Measurements from ENCODE around the gene BST2. TPM values are rescaled to one million over a fixed set of nuclear protein-coding genes. Genes with fewer than 3 reads are reported as not detected.

BST2 gene
- total and polyA plus RNA-seq, 9 of the 15 experiments (the other 6 are each of a cell fraction or from before 2014, with no cell fraction given): 11.2 to 232 (median 151) TPM

DNA sequence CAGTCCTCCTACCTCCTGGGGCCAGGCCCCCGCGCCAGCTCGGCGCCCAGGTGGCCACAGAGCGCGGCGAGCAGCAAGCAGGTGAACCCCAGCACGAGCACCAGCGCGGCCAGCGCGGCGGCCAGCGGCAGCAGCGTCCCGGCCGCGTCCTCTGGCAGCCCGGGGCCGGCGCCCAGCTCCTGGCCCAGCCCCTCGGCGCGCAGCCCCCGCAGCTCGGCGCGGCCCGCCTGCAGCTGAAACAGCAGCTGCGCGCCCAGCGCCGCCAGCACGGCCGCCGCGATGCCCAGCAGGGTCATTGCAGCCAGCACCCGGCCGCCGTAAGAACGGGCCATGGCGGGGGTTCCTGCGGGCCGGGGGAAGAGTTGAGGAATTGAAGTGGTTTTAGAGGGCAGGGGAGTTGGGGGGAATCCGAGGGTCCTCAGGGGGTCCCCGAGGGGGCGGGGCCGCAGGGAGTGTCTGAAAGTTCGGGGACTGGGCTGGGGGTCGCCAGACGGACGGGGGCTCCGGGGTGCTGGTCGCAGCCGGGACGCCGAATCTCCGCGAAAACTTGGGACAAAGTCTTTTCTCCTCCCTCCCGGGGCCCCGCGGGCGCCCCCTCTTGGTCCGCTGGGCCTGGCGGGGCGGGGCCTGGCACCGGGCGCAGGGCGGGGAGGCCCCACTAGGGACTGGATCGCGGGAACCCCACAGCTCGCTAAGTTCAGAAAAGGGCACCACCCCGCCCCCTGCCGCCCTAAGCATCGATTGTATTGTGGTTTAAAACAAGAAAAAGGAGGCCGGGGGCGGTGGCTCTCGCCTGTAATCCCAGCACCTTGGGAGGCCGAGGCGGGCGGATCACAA, 42.9 kb upstream of the BST2 start, which contains the start of gene TMEM221 (continued):
- no peak for TF ChIP-seq STAT6 (CRISPR knock-in tag; IDR thresholded peaks at IDR 0.05)
- TF ChIP-seq ZNF12 (CRISPR knock-in tag; IDR thresholded peaks at IDR 0.05): no peak
- TF ChIP-seq POLR3A (IDR thresholded peaks at IDR 0.05; ENCODE audit: borderline replicate concordance, extremely low read depth, insufficient read depth, insufficient read length): no peak
- no peak for TF ChIP-seq BCL6 (CRISPR knock-in tag; IDR thresholded peaks at IDR 0.05)
- TF ChIP-seq ZBTB49 (CRISPR knock-in tag; IDR thresholded peaks at IDR 0.05; ENCODE audit: borderline replicate concordance): no peak
- TF ChIP-seq, protein P1, sequence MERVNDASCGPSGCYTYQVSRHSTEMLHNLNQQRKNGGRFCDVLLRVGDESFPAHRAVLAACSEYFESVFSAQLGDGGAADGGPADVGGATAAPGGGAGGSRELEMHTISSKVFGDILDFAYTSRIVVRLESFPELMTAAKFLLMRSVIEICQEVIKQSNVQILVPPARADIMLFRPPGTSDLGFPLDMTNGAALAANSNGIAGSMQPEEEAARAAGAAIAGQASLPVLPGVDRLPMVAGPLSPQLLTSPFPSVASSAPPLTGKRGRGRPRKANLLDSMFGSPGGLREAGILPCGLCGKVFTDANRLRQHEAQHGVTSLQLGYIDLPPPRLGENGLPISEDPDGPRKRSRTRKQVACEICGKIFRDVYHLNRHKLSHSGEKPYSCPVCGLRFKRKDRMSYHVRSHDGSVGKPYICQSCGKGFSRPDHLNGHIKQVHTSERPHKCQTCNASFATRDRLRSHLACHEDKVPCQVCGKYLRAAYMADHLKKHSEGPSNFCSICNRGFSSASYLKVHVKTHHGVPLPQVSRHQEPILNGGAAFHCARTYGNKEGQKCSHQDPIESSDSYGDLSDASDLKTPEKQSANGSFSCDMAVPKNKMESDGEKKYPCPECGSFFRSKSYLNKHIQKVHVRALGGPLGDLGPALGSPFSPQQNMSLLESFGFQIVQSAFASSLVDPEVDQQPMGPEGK (CRISPR knock-in tag; IDR thresholded peaks at IDR 0.05; ENCODE audit: borderline replicate concordance): no peak
- peak; percentile 53 to 80 (median 69) for TF ChIP-seq CTCF (IDR thresholded peaks at IDR 0.05 in 2 of 3, conservative IDR thresholded peaks at IDR 0.05 in 1 of 3; ENCODE audit: insufficient read depth in 2 of 3, low read depth in 1 of 3, low read length in 3 of 3)
- TF ChIP-seq GATAD2B (IDR thresholded peaks at IDR 0.05; ENCODE audit: borderline replicate concordance): peak; percentile 7; the same call in 1 of the 2 replicates
- no peak for TF ChIP-seq IRF1 (CRISPR knock-in tag; IDR thresholded peaks at IDR 0.05; ENCODE audit: borderline replicate concordance)
- TF ChIP-seq ZNF766 (CRISPR knock-in tag; conservative IDR thresholded peaks at IDR 0.05): no peak
- TF ChIP-seq HDGF (IDR thresholded peaks at IDR 0.05): no peak
- no peak for TF ChIP-seq NCOA2 (IDR thresholded peaks at IDR 0.05; ENCODE audit: partially characterized antibody in 2 of 2)
- peak; percentile 27; the same call in 1 of the 2 replicates for TF ChIP-seq CTBP1 (IDR thresholded peaks at IDR 0.05; ENCODE audit: borderline replicate concordance)
